NCI-H1417 (cell line): ENCODE measurements around the gene RGMA.

Experiments used
- DNase-seq, 3 experiments: peaks; one replicate each; lab custom pipeline; 2025; lab: John Stamatoyannopoulos, UW

RGMA gene

GRCh38 chr15:93017526-93017925, 71.5 kb downstream of the RGMA start:
- DNase-seq: no peak

- no peak for DNase-seq
These were observed 76.2 kb downstream of the RGMA start for GRCh38 chr15:93012786-93013185.

DNA sequence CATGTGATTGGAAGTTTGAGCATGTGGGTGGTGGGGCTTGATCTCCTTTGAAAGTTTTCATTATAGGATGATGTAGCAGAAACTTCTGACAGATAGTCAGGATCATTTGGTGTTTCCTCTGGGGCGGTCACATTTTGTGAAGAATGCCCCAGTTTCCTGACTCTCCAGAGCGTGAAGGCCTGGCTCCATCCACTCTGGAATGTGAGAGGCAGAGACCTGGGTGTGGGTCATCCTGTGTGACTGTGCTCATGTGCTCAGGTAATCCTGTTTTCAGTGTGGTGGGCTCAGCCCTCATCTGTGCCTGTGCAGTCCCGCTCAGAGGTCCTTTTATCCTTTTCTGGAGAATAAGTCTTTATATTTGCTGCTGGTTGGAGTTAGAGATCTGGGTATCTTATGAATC, 81.0 kb downstream of the RGMA start:
- no peak for DNase-seq

- no peak for DNase-seq
These were observed 83.9 kb downstream of the RGMA start for GRCh38 chr15:93005133-93005532.

DNA sequence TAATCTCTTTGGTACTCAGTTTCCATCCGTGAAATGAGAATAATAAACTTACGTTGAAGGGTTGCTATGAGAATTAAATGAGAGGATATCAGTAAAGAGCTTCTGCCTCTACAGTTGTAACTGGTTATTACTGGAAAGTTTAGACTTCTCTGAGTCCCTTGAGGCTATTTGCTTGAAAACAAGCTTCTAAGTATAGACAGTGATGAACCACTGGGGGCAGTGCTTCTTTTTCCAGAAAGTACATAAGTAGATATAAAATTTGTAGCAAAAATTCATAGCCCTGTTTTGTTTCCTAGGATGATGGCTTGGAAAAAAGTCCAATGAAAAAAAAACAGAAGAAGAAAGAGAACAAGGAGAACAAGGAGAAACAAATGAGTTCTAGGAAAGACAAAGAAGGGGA, 87.1 kb downstream of the RGMA start:
- DNase-seq: no peak

DNA sequence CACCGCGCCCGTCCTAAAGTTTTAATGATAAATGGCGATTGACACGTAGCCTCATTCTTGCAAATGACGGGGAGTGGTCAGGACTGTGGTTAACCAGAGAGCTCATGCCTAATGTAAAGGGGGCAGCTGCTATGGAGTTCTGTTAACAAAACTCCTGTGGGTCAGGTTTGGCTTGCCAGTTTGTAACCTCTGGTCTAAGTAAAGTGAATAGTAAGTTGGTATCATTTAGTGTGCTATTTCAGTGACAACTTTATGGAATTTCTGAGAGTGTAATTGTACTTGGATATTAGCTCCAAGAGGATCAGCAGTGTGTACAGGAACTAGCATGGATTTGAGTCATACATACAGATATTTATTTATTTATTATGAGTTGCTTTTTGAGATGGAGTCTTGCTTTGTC, 87.9 kb downstream of the RGMA start:
- DNase-seq: no peak

- DNase-seq: no peak
These were observed 91.2 kb downstream of the RGMA start for GRCh38 chr15:92997821-92998220.

GRCh38 chr15:92992720-92993119, 96.3 kb downstream of the RGMA start:
- no peak for DNase-seq

DNA sequence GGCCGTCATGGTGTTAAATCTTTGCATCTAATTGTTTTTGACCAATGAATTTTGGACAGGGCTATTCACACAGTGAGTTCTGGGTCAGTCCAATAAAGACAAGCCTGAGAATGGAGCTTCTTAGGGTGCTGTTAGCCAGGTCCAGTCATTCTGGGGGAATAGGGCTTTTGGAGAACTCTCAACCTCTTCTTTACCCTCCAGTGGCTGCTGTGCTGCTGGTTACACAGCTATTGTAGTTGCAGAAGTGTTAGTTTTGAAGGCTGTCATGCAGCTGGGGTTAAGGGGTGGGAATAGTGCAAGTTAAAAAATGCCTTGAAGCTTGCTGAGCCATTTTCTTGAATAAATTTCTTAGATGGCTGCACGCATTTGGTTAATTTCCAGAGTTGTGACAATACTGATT, 99.0 kb downstream of the RGMA start:
- DNase-seq: no peak

DNA sequence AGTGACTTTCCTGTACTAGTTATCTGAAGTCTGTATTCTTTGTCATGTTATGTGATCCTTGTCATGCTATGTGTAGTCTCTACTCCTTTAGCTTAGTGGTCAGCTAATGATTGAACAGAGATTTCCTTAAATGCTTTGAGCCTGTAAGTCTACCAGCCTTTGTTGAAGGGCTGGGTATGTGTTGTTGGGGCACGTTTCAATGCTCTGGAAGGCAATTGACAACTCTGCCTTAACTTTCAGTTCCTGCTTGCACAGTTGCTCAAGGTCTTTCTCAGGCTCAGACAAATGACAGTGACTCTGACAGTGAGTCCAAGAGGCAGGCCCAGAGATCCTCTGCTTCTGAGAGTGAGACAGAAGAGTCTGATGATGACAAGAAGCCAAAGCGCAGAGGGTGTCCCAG, 99.5 kb downstream of the RGMA start:
- DNase-seq: no peak
